ENCODE results near the gene KIF20B.
"Not testable (repeated sequence)": the region's sequence is repeated elsewhere in the genome, so short reads cannot be mapped to it uniquely, and the experiment has no call there.

Gene KIF20B

GRCh38 chr10:89685936-89686335, 15.5 kb upstream of the KIF20B start:
- DNase-seq (ENCODE audit: low read depth), result no peak

GRCh38 chr10:89690027-89690426, 11.4 kb upstream of the KIF20B start:
- no peak for DNase-seq (ENCODE audit: low read depth)

GRCh38 chr10:89692416-89692815, 9.0 kb upstream of the KIF20B start:
- no peak for DNase-seq (ENCODE audit: low read depth)

GRCh38 chr10:89693176-89693575, 8.2 kb upstream of the KIF20B start:
- no peak for DNase-seq (ENCODE audit: low read depth)

- DNase-seq (ENCODE audit: low read depth), result no peak
Observed at GRCh38 chr10:89695307-89695706, 6.1 kb upstream of the KIF20B start.

- no peak for DNase-seq (ENCODE audit: low read depth)
Observed at GRCh38 chr10:89697946-89698345, 3.4 kb upstream of the KIF20B start.

- DNase-seq (ENCODE audit: low read depth), result no peak
Observed at GRCh38 chr10:89699581-89700064, 1.8 kb upstream of the KIF20B start.

- DNase-seq (ENCODE audit: low read depth), result no peak
Observed at GRCh38 chr10:89700923-89701241, 508 bp upstream of the KIF20B start.

- no peak for DNase-seq (ENCODE audit: low read depth)
Observed at GRCh38 chr10:89702121-89702480, 711 bp downstream of the KIF20B start.

GRCh38 chr10:89705466-89705865, 4.1 kb downstream of the KIF20B start:
- DNase-seq (ENCODE audit: low read depth), result no peak

- DNase-seq (ENCODE audit: low read depth), result no peak
Observed at GRCh38 chr10:89706011-89706410, 4.6 kb downstream of the KIF20B start.

GRCh38 chr10:89707372-89707771, 6.0 kb downstream of the KIF20B start:
- no peak for DNase-seq (ENCODE audit: low read depth)

- no peak for DNase-seq (ENCODE audit: low read depth)
Observed at GRCh38 chr10:89710753-89711152, 9.4 kb downstream of the KIF20B start.

GRCh38 chr10:89734616-89735015, 33.2 kb downstream of the KIF20B start:
- no peak for DNase-seq (ENCODE audit: low read depth)

- no peak for DNase-seq (ENCODE audit: low read depth)
Observed at GRCh38 chr10:89738551-89739209, 37.3 kb downstream of the KIF20B start.

- DNase-seq (ENCODE audit: low read depth), result no peak
Observed at GRCh38 chr10:89741126-89741762, 39.9 kb downstream of the KIF20B start.

- no peak for DNase-seq (ENCODE audit: low read depth)
Observed at GRCh38 chr10:89744026-89744425, 42.6 kb downstream of the KIF20B start.

- no peak for DNase-seq (ENCODE audit: low read depth)
Observed at GRCh38 chr10:89745903-89746302, 44.5 kb downstream of the KIF20B start.

- no peak for DNase-seq (ENCODE audit: low read depth)
Observed at GRCh38 chr10:89750441-89750840, 49.1 kb downstream of the KIF20B start.

- DNase-seq (ENCODE audit: low read depth), result no peak
Observed at GRCh38 chr10:89755374-89755773, 54.0 kb downstream of the KIF20B start.

- no peak for DNase-seq (ENCODE audit: low read depth)
Observed at GRCh38 chr10:89759531-89759930, 58.1 kb downstream of the KIF20B start.

GRCh38 chr10:89763671-89764070, 62.3 kb downstream of the KIF20B start:
- DNase-seq (ENCODE audit: low read depth), result not testable (repeated sequence)

GRCh38 chr10:89771684-89772083, 70.3 kb downstream of the KIF20B start:
- DNase-seq (ENCODE audit: low read depth), result no peak

- DNase-seq (ENCODE audit: low read depth), result no peak
Observed at GRCh38 chr10:89773081-89773480, 71.7 kb downstream of the KIF20B start.
